ENCODE data around the gene DENND11. TPM values are rescaled to one million over a fixed set of nuclear protein-coding genes. Genes with fewer than 3 reads are reported as not detected.
"Not testable (repeated sequence)": the region's sequence is repeated elsewhere in the genome, so short reads cannot be mapped to it uniquely, and the experiment has no call there.

DENND11 gene
- total RNA-seq, 1 experiment from 2014 or later, result 33.0 TPM

DNA sequence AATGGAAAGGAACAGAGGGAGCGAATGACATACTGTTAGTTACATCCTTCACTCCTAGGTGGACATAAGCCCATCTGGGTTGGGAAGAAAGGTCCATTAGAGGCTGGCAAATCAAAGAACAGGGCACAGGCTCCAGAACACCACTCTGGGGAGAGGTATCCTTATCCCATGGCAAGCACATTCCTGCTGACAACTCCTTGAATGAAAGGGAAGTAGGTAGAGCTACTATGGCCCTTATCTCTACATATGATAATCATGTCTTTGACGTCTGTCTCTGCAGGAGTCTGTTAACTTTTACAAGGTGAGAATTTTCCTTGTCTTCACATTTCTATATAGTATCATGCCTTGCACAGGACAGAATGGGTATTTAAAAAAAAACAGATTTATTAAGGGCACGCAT is 10.4 kb downstream of the DENND11 start:
- no peak overlapping the region for H3K4me3 Mint-ChIP-seq (ENCODE audit: unreplicated experiment)
- intact Hi-C loops (cut with micrococcal nuclease; ENCODE audit: unreplicated experiment), result no loop called here
- no peaks in the 10 kb centered on the region for H3K27me3 Mint-ChIP-seq (ENCODE audit: insufficient read depth, unreplicated experiment)
- Histone ChIP-seq H3K27me3 (replicated peaks; ENCODE audit: control insufficient read depth, insufficient read depth, low read length) (no peaks in the 10 kb centered on the region), H3K4me1 (no peaks in the 10 kb centered on the region), H3K4me3 (ENCODE audit: low read depth, low read length) (no peak overlapping the region), H3K36me3 (ENCODE audit: control insufficient read depth, insufficient read depth, low read length) (no peaks in the 10 kb centered on the region), H3K9me3 (no peaks in the 10 kb centered on the region)
- H3K4me1 Mint-ChIP-seq (ENCODE audit: low read depth, unreplicated experiment), result peaks cover 7% of the 10 kb centered on the region
- ChIA-PET POLR2A (no interaction called here), CTCF (no interaction called here)
- peaks cover 6% of the 10 kb centered on the region for H3K36me3 Mint-ChIP-seq (ENCODE audit: insufficient read depth, unreplicated experiment)
- TF ChIP-seq, protein P1, sequence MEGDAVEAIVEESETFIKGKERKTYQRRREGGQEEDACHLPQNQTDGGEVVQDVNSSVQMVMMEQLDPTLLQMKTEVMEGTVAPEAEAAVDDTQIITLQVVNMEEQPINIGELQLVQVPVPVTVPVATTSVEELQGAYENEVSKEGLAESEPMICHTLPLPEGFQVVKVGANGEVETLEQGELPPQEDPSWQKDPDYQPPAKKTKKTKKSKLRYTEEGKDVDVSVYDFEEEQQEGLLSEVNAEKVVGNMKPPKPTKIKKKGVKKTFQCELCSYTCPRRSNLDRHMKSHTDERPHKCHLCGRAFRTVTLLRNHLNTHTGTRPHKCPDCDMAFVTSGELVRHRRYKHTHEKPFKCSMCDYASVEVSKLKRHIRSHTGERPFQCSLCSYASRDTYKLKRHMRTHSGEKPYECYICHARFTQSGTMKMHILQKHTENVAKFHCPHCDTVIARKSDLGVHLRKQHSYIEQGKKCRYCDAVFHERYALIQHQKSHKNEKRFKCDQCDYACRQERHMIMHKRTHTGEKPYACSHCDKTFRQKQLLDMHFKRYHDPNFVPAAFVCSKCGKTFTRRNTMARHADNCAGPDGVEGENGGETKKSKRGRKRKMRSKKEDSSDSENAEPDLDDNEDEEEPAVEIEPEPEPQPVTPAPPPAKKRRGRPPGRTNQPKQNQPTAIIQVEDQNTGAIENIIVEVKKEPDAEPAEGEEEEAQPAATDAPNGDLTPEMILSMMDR (IDR thresholded peaks at IDR 0.05; ENCODE audit: insufficient read depth in 1 of 2, low read depth in 1 of 2, low read length in 1 of 2, severe bottlenecking in 1 of 2, unreplicated experiment in 1 of 2), result no peak
- H3K9me3 Mint-ChIP-seq (ENCODE audit: unreplicated experiment), result no peaks in the 10 kb centered on the region
- H3K27ac Mint-ChIP-seq (ENCODE audit: unreplicated experiment), result no peak overlapping the region
- DNase-seq, result no peak
- BruUV-seq (replicated peaks), result no TSS peak

DNA sequence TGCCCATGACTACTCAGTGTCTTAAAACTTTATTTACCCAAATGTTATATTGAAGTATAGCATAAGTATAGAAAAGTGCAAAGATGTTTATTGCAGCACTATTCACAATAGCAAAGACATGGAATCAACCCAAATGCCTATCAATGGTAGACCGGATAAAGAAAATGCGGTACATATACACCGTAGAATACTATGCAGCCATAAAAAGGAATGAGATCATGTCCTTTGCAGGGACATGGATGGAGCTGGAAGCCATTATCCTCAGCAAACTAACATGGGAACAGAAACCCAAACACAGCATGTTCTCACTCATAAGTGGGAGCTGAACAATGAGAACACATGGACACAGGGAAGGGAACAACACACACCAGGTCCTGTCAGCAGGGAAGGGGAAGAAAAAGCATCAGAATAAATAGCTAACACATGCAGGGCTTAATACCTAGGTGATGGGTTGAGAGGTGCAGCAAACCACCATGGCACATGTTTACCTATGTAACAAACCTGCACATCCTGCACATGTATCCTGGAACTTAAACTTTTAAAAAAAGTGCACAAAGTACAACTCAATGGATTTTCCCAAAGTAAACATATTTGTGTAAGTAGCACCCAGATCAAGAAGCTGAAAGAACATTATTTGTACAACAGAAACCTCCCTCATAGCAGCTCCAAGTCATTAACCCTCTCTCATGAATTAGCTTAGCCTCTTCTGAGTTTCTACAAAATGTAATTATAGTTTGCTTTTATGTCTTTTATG is 12.7 kb downstream of the DENND11 start:
- H3K9me3 Mint-ChIP-seq (ENCODE audit: unreplicated experiment); H3K4me3 ChIP-seq (ENCODE audit: low read depth, low read length); H3K36me3 ChIP-seq (ENCODE audit: control insufficient read depth, insufficient read depth, low read length); intact Hi-C loops (cut with micrococcal nuclease; ENCODE audit: unreplicated experiment); H3K27ac Mint-ChIP-seq (ENCODE audit: unreplicated experiment); H3K27me3 ChIP-seq (replicated peaks; ENCODE audit: control insufficient read depth, insufficient read depth, low read length); DNase-seq; BruUV-seq (replicated peaks); H3K4me3 Mint-ChIP-seq (ENCODE audit: unreplicated experiment); POLR2A ChIA-PET; H3K9me3 ChIP-seq; H3K4me1 ChIP-seq; H3K27me3 Mint-ChIP-seq (ENCODE audit: insufficient read depth, unreplicated experiment); H3K4me1 Mint-ChIP-seq (ENCODE audit: low read depth, unreplicated experiment): not testable (repeated sequence)
- peaks cover 12% of the 10 kb centered on the region for H3K36me3 Mint-ChIP-seq (ENCODE audit: insufficient read depth, unreplicated experiment)
- CTCF ChIA-PET, result interaction anchor here (0.6 kb wide), 2 partner anchors 35 to 135 kb away, joined by 3 read pairs; no protein-coding TSS in a partner anchor

DNA sequence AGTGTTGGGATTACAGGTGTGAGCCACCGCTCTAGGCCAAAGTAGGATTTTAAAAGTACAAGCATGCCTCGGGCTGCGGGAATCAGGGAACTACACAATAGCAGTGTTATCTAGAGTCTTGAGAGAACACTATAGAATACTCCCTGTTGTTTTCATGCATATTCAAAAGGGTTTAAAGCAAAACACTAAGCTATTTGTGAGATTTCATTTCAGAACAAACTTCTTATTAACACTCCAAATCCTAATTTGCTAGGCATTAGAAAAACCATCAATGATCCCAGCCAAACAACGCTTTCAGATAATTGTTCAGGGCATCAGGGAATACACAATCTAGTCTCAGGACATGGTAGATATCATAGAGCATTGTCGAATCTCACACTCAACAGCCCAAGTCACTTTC is 13.9 kb downstream of the DENND11 start:
- intact Hi-C loops (cut with micrococcal nuclease; ENCODE audit: unreplicated experiment), result no loop called here
- Mint-ChIP-seq H3K27me3 (ENCODE audit: insufficient read depth, unreplicated experiment) (no peaks in the 10 kb centered on the region), H3K4me1 (ENCODE audit: low read depth, unreplicated experiment) (peaks cover 7% of the 10 kb centered on the region), H3K4me3 (ENCODE audit: unreplicated experiment) (no peak overlapping the region), H3K9me3 (ENCODE audit: unreplicated experiment) (no peaks in the 10 kb centered on the region), H3K36me3 (ENCODE audit: insufficient read depth, unreplicated experiment) (peaks cover 12% of the 10 kb centered on the region), H3K27ac (ENCODE audit: unreplicated experiment) (no peak overlapping the region)
- Histone ChIP-seq H3K4me3 (ENCODE audit: low read depth, low read length) (no peak overlapping the region), H3K9me3 (no peaks in the 10 kb centered on the region), H3K36me3 (ENCODE audit: control insufficient read depth, insufficient read depth, low read length) (no peaks in the 10 kb centered on the region), H3K4me1 (no peaks in the 10 kb centered on the region), H3K27me3 (replicated peaks; ENCODE audit: control insufficient read depth, insufficient read depth, low read length) (no peaks in the 10 kb centered on the region)
- TF ChIP-seq, protein P1 (IDR thresholded peaks at IDR 0.05; ENCODE audit: insufficient read depth in 1 of 2, low read depth in 1 of 2, low read length in 1 of 2, severe bottlenecking in 1 of 2, unreplicated experiment in 1 of 2), result no peak
- ChIA-PET CTCF (interaction anchor here (0.7 kb wide), 1 partner anchor 900 kb away, joined by 5 read pairs; no protein-coding TSS in a partner anchor), POLR2A (no interaction called here)
- BruUV-seq (replicated peaks), result no TSS peak
- DNase-seq, result no peak
